NCI-H446 treated with DMSO at 0.1 percent for 48 hours (cell line): ENCODE results near the gene ANKRD44.
"Not testable (repeated sequence)": the region's sequence is repeated elsewhere in the genome, so short reads cannot be mapped to it uniquely, and the experiment has no call there.

ENCODE experiments used
- DNase-seq: peaks from one replicate; lab custom pipeline; 2025; lab: John Stamatoyannopoulos, UW

Gene ANKRD44

DNA sequence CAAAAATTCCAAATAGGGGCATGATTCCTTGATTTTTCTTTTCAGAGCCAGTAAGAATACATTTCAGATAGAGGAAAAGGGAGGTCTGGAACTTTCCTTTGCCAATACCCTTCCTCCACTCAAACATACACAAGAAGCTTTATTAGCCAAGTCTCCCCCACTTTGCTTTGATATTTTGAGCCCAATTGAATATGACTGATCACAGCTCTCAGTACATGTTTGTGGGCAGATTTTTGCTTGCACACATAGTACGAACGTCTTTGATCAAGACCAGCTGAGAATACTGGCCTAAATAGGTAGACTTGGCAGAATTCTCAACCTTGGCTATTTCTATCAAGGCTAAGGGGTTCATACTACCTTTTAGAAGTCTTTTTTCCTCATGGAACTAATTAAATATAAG, 235.3 kb downstream of the ANKRD44 start:
- no peak for DNase-seq

DNA sequence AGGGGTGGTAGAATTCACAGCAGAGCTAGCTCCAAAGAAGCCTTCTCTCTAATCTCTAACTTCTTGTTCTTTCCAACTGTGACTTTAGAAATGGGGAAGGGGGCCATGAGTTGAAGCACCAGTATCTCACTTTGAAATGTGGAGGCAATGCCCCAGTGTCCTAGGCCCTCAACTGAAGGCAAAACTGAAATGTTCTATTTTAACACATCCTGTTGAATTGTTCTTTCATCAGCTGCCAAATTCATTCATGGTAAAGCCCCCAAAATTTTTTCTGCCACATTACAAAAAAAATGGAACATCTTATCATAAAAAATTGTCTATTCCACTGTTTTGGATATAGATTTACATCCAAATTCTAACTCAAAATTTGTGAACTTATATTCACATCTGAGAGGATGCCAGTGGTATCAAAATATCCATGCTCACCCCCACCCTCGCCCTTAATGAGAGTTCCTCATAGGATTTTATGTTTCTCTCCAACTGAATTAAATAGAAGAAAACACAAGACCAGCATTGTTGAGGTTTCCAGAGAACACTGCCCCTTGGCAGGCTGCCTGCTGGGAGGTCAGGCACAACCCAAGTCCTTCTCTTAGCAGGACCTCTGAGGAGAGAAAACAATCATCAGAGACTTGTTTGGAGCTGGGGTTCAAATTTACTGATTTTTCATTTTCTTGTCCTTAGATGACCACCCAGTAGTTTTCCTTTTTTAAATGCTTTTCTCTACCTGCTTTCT, 236.7 kb downstream of the ANKRD44 start:
- no peak for DNase-seq

DNA sequence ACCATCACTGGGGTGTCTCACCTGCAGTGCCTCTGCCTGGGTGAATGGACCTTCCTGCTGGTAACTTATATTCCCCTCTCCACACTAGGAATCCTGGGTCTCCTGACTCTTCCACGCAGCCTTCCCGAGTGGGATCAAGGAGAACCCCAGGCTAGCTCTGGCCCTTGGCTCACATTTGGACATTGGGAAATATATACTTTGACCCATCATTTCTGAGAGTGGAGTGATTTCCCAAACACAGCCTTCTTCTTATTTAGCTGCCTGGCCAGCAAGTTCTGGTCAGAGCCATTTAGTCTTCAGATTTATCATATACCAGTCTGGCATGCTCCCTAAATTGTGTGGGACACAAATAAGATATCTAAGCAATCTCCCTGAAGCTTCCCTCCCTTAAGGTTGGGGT, 237.3 kb downstream of the ANKRD44 start:
- DNase-seq, result no peak

DNA sequence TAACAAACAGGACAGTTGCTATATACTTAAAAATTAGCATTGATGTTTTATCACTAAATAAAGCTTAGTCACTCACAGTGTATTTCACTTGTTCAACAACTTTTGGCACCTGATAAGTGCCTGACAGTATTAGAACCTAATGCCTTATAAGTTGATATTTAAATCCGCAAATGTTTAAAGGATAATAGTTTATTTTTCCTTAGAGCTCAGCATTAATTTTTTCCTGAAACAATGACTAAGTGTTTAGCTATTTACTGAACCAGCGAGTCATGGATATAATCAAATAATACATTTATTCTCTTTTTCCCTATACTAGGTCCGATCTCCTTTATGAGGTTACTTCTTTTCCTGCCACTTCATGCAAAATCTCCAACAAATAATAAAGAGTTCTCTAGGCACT, 238.0 kb downstream of the ANKRD44 start:
- DNase-seq, result no peak

DNA sequence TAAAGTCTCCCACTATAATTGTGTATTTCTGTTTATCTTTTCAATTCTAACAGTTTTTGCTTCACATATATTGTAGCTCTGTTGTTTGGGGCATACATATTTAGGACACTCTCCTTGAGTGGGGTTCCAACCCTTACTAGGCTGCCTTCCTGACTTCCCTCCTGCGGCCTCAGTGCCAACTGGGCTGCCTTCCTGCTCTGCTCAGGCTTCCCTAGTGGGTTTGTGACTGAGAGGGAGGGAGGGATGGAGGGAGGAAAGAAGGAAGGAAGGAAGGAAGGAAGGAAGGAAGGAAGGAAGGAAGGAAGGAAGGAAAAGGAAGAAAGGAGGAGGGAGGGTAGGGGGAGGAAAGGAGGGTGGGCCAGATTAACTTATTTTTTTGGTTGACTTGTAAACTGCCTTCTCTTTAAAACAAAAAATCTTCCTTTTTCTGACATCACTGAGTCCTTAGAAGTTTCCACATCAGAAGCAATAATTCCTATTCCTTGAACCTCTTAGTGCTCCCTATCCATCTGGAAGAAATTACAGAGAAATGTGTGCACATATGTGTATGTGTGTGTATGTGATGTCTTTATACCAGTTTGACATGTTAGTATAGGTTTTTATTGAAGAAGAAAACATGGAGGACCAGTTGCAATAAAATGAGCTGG, 238.7 kb downstream of the ANKRD44 start:
- no peak for DNase-seq

DNA sequence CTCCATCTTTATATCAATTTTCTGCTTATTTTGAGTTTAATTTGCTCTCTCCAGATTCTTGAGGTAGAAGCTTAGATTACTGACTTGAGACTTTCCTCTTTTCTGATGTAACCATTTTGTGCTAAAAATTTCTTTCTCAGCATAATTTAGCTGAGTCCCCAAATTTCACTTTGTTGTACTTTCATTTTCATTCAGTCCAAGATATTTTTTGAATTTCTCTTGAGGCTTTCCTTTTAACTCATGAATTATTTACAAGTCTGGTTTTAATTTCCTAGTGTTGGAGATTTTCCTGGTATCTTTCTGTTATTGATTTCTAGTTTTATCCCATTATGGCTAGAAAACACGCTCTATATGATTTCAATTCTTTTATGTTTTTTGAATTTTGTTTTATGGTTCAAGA, 239.4 kb downstream of the ANKRD44 start:
- no peak for DNase-seq

DNA sequence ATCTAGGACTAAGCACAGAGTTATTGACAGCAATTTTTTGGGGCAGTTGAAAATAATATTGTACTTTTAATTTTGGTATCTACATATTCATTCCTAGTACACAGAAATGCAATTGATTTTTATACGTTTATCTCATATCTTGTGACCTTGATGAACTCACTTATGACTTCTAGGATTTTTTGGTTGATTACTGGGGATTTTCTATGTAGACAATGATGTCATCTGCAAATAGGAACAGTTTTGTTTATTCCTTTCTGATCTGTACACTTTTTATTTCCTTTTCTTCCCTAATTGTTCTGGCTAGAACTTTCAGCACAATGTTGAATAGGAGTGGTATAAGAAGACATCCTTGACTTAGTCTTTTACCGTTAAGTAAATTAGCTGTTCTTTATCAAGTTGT, 240.6 kb downstream of the ANKRD44 start:
- no peak for DNase-seq

DNA sequence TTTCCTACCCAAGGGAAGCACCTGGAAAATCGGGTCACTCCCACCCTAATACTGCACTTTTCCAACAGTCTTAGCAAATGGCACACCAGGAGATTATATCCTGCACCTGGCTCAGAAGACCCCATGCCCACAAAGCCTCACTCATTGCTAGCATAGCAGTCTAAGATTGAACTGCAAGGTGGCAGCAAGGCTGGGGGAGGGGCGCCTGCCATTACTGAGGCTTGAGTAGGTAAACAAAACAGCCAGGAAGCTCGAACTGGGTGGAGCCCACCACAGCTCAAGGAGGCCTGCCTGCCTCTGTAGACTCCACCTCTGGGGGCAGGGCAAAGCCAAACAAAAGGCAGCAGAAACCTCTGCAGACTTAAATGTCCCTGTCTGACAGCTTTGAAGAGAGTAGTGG, 248.0 kb downstream of the ANKRD44 start:
- not testable (repeated sequence) for DNase-seq

DNA sequence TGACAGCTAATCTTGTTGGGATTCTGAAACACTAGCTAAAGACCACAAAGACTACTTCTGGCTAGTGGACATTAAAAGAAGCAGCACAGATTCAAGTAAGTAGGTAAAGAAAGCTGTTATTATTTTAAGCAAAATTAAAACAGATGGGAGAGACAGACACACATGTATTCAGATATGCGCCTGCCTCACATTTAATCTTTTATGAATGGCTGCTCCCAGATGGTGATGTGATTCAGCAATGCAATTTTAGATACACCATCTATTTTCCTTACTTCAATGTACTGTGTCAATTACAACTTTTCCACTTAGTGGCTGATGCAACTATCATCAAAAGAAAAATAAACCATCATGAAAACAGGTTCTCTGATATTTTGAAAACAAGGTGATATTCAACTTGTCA, 251.1 kb downstream of the ANKRD44 start:
- peak; percentile 7 for DNase-seq

DNA sequence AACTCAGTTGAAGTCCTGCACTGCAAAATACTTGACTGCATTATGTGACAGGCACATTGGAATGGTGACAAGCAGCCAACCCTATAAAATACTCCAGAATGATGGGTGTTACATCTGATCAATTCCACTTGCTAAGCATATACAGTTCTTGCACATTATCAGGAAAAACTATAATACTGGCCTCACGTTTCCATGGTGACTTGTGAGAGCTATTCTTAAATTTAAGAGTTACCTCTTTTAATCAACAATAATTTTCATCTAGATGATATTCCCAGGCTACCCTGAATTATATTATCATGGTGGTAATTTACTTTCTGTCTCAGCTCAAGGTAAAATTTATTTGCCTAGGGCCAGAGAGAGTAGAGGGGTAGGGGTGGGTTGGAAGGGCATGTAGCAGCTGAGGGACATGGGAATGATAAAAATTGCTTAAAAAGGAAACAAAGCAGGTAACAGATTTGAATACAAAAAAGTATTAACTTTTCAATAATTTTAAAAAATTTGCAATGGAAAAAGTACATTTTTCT, 251.7 kb downstream of the ANKRD44 start:
- no peak for DNase-seq

DNA sequence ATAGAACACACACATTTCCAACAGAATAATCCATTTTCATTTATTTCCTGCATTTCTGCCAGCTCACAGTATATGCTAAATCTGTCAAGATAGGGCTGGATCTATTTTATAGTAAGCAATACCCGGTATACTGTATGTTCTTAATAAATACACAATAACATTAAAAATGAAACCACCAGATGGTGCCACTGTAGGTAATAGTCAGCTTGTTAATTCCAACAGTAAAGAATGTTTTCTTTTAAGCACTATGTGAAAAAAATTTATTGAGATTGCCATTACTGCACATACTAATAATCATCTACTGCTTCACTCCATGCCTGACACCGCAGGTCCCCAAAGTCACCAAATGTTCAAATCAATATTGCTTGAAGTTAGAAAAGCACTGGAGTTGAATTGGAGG, 252.6 kb downstream of the ANKRD44 start:
- no peak for DNase-seq

DNA sequence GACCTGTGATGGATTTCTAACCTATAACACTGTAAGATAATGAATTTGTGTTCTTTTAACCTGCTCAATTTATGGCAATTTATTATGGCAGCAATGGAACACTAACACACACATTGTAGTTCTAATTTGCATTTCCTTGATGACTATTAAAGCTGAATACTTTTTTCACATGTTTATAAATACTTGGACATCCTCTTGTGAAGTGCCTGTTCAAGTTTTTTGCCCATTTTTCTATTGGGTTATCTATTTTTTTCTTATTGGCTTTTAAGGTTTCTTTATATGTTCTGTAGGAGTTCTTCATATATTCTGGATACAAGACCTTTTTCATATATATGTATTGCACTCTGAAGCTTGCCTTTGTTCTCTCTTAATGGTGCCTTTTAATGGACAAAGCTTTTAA, 255.5 kb downstream of the ANKRD44 start:
- no peak for DNase-seq

DNA sequence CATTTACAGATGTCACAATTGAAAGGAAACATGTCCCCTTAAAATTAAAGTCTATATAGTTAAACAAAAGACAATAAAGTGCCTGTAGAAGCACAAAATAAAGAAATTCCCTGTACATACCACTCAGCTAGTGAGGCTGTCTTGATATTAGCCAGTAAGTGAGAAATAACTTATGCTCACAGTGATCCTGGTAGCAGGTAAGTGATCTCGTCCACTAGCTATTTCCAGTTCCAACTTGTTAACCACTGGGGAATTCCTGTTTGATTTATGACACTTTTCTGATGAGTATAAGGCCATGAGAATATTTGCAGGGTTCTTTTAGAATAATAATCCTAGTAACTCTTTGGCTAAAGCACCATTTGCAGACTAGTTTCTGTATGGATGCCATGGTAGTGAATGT, 256.1 kb downstream of the ANKRD44 start:
- no peak for DNase-seq

DNA sequence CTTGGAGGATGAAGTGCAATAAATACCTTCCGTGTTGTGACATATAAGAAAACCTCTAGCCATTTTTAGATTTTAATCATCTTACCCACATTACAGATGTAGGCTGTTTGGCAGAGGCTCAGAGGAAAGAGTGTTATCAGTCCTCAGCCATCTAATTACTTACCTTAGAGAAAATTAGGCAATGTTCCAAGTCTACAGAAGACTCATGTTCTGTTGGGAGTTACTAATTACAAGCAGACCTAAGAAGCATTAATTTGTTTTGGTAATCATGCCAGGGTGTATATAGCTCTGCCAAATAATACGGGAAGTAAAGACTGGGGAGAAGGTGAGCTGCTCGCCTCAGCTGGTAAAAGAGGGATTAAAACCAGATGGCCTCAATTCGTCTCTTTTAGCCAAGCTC, 258.2 kb downstream of the ANKRD44 start:
- DNase-seq, result peak; percentile 54

DNA sequence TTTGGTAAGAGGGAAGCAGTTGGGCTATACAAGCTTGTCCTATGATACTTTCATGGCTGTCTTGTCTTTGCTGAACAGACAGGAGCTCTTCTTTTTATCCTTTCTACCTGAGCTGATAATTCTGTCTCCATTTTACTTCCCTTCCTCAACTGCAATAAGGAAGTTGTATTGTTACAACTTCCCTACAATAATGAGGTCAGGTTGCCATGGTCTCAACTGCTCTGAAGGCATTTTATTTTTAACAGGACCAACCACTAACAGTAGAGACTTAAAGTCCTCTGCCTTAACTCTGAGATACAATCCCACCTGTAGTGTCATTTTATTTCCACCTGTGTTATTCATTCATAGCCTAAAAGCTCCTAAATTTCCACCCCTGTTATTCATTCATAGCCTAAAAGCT, 265.5 kb downstream of the ANKRD44 start:
- no peak for DNase-seq

DNA sequence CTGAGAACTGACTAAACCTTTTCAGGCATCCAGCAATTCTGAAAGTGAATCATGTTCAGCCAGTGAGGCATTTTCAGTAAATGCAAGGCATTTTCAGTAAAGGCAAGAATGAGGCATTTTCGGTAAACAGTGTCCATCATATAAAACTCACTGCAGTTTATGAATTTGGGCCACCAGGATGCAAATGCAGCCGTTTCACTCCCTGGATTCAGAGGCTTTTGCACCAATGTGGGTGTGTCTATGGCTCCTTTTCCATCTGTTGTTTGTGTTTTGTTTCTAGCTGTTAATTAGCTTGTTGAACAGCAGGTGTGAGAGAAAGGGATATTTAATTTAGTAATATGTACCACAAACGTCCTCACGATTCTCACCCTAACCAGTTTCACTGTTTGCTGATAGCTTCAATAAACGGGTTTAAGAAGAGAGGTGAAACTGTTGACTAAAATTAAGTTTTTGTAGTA, 267.8 kb downstream of the ANKRD44 start:
- no peak for DNase-seq

DNA sequence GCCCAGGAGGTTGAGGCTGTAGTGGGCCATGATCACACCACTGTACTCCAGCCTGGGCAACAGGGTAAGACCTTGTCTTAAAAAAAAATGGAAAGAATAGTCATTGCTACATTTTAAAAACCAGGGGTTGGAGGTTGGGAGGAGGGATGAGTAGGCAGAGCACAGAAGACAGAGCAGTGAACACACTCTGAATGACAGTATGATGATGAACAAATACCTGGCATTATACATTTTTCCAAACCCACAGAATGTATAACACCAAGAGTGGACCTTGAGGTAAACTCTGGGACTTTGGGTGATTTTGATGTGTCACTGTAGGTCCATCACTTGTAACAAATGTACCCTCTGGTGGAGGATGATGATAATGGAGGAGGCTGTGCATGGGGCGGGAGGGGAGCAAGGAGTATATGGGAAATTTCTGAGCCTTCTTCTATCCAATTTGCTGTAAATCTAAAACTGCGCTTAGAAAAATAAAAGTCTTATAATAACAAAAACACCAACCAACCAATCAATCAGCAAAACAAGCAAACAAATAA, 272.6 kb downstream of the ANKRD44 start:
- no peak for DNase-seq

DNA sequence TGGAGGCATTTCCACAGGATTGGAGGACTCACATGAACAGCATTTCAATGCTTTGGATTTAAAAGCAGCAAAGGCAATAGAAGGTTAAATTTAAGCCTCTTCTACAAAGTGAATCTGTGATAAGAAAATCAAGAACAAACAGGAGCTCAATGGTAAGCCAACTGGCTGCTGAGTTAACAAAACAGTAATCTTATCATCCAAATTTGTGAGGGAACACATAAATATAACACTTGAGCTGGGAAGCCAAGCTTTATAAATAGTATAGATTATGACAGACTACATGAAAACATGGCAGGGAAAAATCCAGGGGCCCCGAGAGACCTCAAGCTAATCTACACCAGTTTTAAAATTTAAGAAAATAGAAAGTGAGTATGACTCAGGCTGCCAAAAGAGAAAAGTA, 275.6 kb downstream of the ANKRD44 start:
- DNase-seq, result no peak

DNA sequence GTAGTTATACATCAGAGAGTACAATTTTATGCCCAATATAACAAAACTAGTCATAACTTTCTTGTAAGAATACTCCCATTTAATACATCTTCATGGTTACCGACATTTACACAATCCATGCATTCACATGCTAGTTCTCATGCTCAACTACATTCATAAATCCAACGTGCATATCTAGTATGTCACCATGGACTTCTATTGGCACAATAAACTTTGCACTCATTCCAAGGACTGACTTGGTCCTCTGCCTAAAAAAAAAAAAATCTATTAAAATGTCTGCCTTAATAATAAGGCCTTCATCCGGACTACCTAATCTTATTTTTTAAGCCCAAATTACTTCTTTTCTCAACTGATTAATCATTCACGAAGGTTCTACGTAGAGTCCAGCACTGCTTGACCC, 276.3 kb downstream of the ANKRD44 start:
- no peak for DNase-seq

DNA sequence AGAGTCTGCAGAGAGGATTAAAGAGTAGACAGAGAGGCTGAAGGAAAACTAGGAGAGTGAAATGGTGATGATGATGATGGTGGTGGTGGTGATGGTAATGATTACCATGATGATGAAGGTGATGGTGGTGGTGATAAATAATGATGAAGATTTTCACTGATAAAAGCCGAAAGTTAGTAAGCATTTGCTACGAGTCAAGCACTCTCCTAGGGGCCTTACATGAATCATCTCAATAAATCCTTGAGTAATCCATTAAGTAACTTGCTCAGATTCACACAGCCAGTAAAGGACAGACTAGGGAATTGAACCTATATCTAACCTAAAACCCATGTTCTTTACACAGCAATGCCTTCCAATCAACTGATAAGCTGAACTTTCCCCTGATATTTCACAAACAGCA, 277.4 kb downstream of the ANKRD44 start:
- no peak for DNase-seq

DNA sequence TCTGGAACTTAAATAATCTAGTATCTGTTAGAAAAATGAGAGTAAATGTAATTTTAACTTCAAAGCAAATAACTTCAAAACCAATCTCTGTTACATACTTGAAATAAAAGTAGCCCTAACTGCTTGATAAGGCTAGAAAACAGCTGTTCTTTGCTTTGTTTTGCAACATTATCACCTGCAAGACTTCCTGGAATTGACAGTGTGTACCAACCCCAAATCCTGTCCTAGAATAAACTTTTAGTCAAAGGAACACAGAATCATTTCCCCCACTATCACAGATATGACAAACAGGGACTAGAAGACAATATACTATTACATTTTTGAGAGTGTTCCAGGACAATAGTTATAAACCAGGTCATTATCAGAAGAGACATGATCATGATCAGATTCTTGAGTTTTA, 278.8 kb downstream of the ANKRD44 start:
- no peak for DNase-seq

DNA sequence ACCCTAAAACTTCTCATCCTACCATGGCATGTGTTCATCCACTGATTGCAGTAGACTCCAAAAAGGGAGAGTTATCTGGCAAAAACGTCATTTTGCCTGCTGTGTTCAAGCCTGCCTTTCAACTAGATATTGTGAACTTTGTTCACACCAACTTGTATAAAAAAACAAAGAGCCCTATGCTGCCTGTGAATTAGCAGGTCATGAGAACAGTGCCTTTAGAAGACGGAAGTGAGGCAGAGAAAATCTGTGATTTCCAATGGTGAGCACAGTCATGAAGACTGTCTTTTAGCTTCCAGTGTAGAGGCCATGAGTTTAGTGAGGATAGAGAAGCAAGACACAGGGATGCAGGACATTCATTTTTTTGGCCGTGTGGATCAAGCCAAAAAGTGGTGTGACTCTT, 280.5 kb downstream of the ANKRD44 start:
- DNase-seq, result no peak

DNA sequence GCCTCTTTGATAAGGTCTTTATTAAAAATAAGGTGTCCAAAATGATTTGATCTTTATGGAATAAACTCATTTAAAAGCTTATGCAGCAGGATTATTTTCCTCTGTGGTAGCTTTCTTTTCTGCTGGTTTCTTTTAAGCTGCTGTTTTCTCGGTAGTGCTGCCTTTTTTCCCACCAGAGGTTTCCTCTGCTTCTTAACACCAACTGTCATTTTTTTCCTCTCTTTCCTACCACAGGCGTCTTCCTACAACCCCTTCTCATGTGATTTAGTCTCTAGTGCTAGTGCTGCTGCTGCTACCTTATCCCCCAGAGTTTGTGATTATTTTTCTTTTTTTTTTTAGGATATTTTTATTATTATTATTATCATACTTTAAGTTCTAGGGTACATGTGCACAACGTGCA, 281.9 kb downstream of the ANKRD44 start:
- DNase-seq, result no peak
